Transverse colon (tissue), 4 donors: ENCODE results near the gene FAM43A. TPM values are rescaled to one million over a fixed set of nuclear protein-coding genes. Genes with fewer than 3 reads are reported as not detected.

ENCODE experiments used
- DNase-seq: peaks from one replicate; pipeline ENCODE4 v3.0.0-alpha.2; 2019
- H3K27ac ChIP-seq, 4 donors: fragments of 200-600 bp; sonication (generic); 2 replicates each; pipeline ENCODE4 v1.5.1; 2016 to 2018; ENCODE audit warnings: inconsistent platforms in 4 of 4
- H3K27me3 ChIP-seq: fragments of 200-600 bp; sonication (generic); 2 replicates; pipeline ENCODE4 v1.5.1; 2017; ENCODE audit warnings: inconsistent platforms
- H3K36me3 ChIP-seq, 4 donors: fragments of 200-600 bp; sonication (generic); 2 replicates each; pipeline ENCODE4 v1.5.1; 2017 to 2019; ENCODE audit warnings: inconsistent platforms in 4 of 4
- H3K4me1 ChIP-seq, 4 donors: fragments of 200-600 bp; sonication (generic); 2 replicates each; pipeline ENCODE4 v1.5.1; 2017 to 2020; ENCODE audit warnings: inconsistent platforms in 4 of 4
- H3K4me3 ChIP-seq, 4 donors: fragments of 200-600 bp; sonication (generic); 1 replicate in 1 of 4; 2 replicates in 3 of 4; pipeline versions ENCODE4 v1.5.1 to v1.6.1; 2017 to 2019; ENCODE audit warnings: inconsistent platforms in 4 of 4
- H3K9me3 ChIP-seq, 2 donors: fragments of 200-600 bp; sonication (generic); 2 replicates each; pipeline ENCODE4 v1.5.1; 2017 to 2019; ENCODE audit warnings: inconsistent platforms in 2 of 2
- EP300 ChIP-seq: sonication (generic); formaldehyde crosslinking; IDR thresholded peaks from one replicate; pipeline ENCODE4 v1.6.1; 2017; ENCODE audit warnings: antibody characterized with exemption, low read depth
- POLR2A ChIP-seq: fragments of 450-650 bp; IDR thresholded peaks from one replicate; pipeline ENCODE4 v1.6.1; 2016; ENCODE audit warnings: antibody characterized with exemption, mild to moderate bottlenecking, moderate library complexity
- POLR2AphosphoS5 ChIP-seq, 3 donors: sonication (generic); formaldehyde crosslinking; IDR thresholded peaks; one replicate each; pipeline ENCODE4 v1.6.1; 2016; ENCODE audit warnings: antibody characterized with exemption in 3 of 3
- WGBS, 2 donors: methylation state at CpG; one replicate each; pipeline ENCODE4 v1.1.5; 2018; ENCODE audit warnings: low coverage in 1 of 2; 5-methylcytosine and 5-hydroxymethylcytosine counted together
- in situ Hi-C, 4 donors: fragments of 200-750 bp; cut with MboI; loops; one replicate each; pipeline versions ENCODE4 v1.15.0 to v1.15.1; 2017; ENCODE audit warnings: low sequenced_read_pairs in 3 of 4, low pct_ligation_motif_present in 1 of 4, low pct_unique_long_range_greater_than_20kb in 1 of 4
- intact Hi-C: fragments of 100-400 bp; cut with DNase I; formaldehyde crosslinking; loops from one replicate; pipeline ENCODE4 v1.15.1; 2023; ENCODE audit warnings: low total_unique reads
- total RNA-seq, 4 donors: library from RNA; depleted of rRNA; stranded (reverse); fragments of >200 nt; gene quantifications; one replicate each; pipeline ENCODE4 v1.1.0, GENCODE V29; 2016
- TF ChIP-seq, protein P1 (sequence below), 5 experiments: fragments of 200-600 bp in 3 of 5; fragments of 450-650 bp in 2 of 5; sonication (generic) in 3 of 5; IDR thresholded peaks; 1 replicate in 2 of 5; 2 replicates in 3 of 5; pipeline ENCODE4 v1.5.1; 2016 to 2017; ENCODE audit warnings: antibody characterized with exemption in 5 of 5, inconsistent platforms in 3 of 5, mild to moderate bottlenecking in 2 of 5, moderate library complexity in 1 of 5

Gene FAM43A
- total RNA-seq, 4 donors from 2014 or later: 31.2 to 111 (median 95.9) TPM

DNA sequence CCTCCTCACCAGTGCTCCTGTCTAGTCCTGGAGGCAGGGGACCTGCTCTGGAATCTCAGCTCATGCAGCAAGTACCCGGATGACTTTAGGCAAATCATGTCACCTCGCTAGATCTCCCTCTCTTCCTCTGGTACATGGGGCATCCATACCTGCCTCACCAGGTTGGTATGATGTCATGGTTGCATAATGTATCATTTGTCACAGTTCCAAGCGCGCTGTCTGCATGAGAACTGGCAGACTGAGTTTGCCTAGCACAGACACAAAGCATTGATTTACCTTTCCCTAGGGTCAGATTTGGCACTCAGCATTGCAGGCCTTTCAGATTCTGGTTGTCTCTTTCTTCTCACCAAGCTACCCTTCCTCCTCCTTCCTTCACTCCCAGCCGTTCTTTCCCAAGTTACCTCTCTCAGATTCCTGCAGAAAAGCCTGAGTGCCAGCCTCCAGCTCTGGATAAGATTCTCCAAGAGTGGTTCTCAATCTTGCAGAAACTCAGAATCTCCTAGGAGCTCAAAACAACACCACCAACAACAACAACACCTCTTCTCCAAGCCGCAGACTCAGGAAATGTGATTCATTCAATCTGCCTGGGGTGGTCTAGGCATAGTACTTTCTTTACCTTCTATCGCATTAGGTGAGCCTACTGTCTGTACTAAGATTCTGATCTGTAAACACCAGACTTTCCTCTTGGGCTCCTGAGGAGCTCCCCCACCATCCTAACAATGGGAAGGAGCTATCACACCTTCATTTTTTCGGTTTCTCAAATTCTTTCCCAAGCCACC, 29.5 kb downstream of the FAM43A start:
- intact Hi-C loops (no loop called here), in situ Hi-C loops (no loop called here)
- Histone ChIP-seq H3K9me3 (no peaks in the 10 kb centered on the region), H3K4me1 (no peaks in the 10 kb centered on the region), H3K36me3 (no peaks in the 10 kb centered on the region), H3K4me3 (no peak overlapping the region), H3K27ac (no peak overlapping the region), H3K27me3 (no peaks in the 10 kb centered on the region)
- no peak for DNase-seq
- TF ChIP-seq POLR2A (no peak), EP300 (no peak), POLR2AphosphoS5 (IDR thresholded peaks at IDR 0.05) (no peak)
- TF ChIP-seq, protein P1, sequence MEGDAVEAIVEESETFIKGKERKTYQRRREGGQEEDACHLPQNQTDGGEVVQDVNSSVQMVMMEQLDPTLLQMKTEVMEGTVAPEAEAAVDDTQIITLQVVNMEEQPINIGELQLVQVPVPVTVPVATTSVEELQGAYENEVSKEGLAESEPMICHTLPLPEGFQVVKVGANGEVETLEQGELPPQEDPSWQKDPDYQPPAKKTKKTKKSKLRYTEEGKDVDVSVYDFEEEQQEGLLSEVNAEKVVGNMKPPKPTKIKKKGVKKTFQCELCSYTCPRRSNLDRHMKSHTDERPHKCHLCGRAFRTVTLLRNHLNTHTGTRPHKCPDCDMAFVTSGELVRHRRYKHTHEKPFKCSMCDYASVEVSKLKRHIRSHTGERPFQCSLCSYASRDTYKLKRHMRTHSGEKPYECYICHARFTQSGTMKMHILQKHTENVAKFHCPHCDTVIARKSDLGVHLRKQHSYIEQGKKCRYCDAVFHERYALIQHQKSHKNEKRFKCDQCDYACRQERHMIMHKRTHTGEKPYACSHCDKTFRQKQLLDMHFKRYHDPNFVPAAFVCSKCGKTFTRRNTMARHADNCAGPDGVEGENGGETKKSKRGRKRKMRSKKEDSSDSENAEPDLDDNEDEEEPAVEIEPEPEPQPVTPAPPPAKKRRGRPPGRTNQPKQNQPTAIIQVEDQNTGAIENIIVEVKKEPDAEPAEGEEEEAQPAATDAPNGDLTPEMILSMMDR (IDR thresholded peaks at IDR 0.05): no peak
- 75 to 78% methylated on average over 3 to 8 of the region's 8 CpGs for WGBS, 2 donors

DNA sequence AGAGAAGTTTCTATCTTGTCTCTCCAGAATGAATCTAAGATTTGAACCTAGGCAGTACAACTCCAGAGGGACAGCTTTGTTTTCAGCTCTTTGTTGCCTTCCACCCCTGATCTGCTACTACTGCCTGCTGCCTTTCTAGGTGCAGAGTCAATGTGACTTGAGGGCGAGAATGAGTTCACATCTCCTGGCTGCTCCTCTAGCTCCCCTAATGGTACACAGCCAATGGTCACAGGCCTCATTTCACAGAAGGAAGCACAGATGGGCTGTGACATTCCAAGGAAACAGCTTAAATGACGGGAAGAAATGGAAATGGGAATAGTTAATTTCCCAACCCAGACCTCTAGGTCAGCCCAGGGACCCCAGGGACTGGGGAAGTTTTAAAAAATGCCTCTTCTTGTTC, 32.4 kb downstream of the FAM43A start:
- WGBS, 2 donors: 75 to 85% methylated on average over 1 to 2 of the region's 2 CpGs

DNA sequence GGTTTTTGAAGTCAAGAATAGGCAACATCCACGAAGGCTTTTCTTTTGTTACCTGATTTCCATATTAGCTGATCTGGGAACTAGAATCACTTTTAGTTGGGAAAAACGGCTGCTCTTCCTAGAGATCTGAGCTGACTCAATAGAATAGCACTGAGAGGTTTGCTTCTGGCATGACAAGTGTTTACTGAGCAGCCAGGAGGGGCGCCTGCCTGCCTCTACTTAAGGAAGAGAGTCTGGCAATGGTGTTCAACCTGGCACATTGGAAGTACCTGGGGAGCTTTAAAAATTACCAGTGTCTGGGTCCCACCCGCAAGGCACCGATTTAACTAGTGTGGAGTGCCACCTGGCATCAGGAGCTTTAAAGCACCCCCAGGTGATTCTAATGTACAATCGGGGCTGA, 34.4 kb downstream of the FAM43A start:
- in situ Hi-C loops (no loop called here), intact Hi-C loops (no loop called here)
- no peak for DNase-seq
- TF ChIP-seq, protein P1 (IDR thresholded peaks at IDR 0.05): no peak
- TF ChIP-seq POLR2AphosphoS5 (IDR thresholded peaks at IDR 0.05) (no peak), EP300 (no peak)
- peaks cover 0 to 16% (median 10%) of the 10 kb centered on the region in 4 donors for H3K4me1 ChIP-seq
- H3K4me3 ChIP-seq: no peak overlapping the region
- no peaks in the 10 kb centered on the region for H3K36me3 ChIP-seq
- H3K9me3 ChIP-seq: no peaks in the 10 kb centered on the region
- 69 to 80% methylated on average over 1 to 6 of the region's 6 CpGs for WGBS, 2 donors
- no peak overlapping the region for H3K27ac ChIP-seq
- H3K27me3 ChIP-seq: no peaks in the 10 kb centered on the region

More for the DNA sequence above, 32.4 kb downstream of the FAM43A start:
- DNase-seq: no peak
- in situ Hi-C loops: no loop called here
- intact Hi-C loops: no loop called here
- no peak overlapping the region for H3K4me3 ChIP-seq
- H3K9me3 ChIP-seq: no peaks in the 10 kb centered on the region
- H3K36me3 ChIP-seq: no peaks in the 10 kb centered on the region
- no peak overlapping the region for H3K27ac ChIP-seq
- TF ChIP-seq, protein P1 (IDR thresholded peaks at IDR 0.05): no peak
- TF ChIP-seq POLR2A (no peak), EP300 (no peak), POLR2AphosphoS5 (IDR thresholded peaks at IDR 0.05) (no peak)
- no peaks in the 10 kb centered on the region for H3K27me3 ChIP-seq
- H3K4me1 ChIP-seq: peaks cover 0 to 9% (median 7%) of the 10 kb centered on the region in 4 donors

DNA sequence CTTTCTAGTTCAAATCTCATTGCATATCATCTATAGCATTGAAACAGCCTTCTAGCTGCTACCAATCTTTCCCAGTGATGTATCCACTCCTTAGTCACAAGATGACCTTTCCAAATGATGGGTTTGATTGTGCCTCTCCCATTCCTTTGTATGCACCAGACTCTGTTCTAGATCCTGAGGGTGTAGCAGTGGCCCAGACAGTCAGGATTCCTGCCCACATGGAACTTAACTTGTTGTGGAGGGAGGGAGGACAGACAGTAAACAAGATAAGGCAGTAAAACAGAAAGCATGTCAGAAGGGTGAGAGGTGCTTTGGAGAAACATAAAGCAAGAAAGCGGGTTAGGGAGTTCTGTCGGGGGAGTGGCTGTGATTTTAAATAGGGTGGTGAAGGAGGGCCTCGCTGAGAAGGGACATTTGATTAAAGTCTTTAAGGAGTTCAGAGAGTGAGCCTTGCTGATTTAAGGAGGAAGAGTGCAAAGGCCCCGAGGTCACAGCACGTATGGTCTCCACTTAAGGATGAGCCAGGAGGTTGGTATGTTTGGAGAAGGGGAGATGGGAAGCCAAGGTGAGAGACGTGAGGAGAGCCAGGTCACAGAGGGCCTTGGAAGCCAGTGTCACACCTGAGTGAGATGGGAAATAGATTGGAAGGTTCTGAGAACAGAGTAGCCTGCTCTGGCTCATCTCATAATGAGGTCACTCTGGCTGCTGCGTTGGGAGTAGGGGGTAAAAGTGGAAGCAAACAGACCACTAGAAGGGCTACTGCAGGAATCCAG, 38.3 kb downstream of the FAM43A start:
- H3K9me3 ChIP-seq: no peaks in the 10 kb centered on the region
- H3K27me3 ChIP-seq: no peaks in the 10 kb centered on the region
- TF ChIP-seq, protein P1 (IDR thresholded peaks at IDR 0.05): no peak
- TF ChIP-seq POLR2A: no peak
- intact Hi-C loops (no loop called here), in situ Hi-C loops (no loop called here)
- no peak overlapping the region for H3K4me3 ChIP-seq
- H3K36me3 ChIP-seq: no peaks in the 10 kb centered on the region
- peak overlapping the region in 3 of 4 donors; percentile 74 to 76 (median 75) for H3K27ac ChIP-seq
- H3K4me1 ChIP-seq: peaks cover 0 to 16% (median 11%) of the 10 kb centered on the region in 4 donors
- DNase-seq: no peak
- 58 to 60% methylated on average over 4 to 7 of the region's 7 CpGs for WGBS, 2 donors
